Lower leg skin (tissue), 4 donors: ENCODE data around the gene JOSD1. TPM values are rescaled to one million over a fixed set of nuclear protein-coding genes. Genes with fewer than 3 reads are reported as not detected.

Experiments used
- DNase-seq, 2 donors: peaks; one replicate each; pipeline ENCODE4 v3.0.0-alpha.2; 2019; ENCODE audit warnings: low spot score in 2 of 2
- H3K4me3 ChIP-seq: fragments of 200-600 bp; sonication (generic); 2 replicates; pipeline ENCODE4 v1.5.1; 2017; ENCODE audit warnings: mild to moderate bottlenecking, low read depth; ENCODE audit not compliant: poor library complexity, severe bottlenecking
- CTCF ChIP-seq, 3 donors: fragments of 450-650 bp; IDR thresholded peaks; one replicate each; pipeline ENCODE4 v1.5.1; 2016; ENCODE audit warnings: antibody characterized with exemption in 3 of 3, mild to moderate bottlenecking in 3 of 3, moderate library complexity in 2 of 3
- POLR2A ChIP-seq, 2 donors: fragments of 450-650 bp; IDR thresholded peaks; one replicate each; pipeline ENCODE4 v1.6.1; 2016 to 2017; ENCODE audit warnings: antibody characterized with exemption in 2 of 2, mild to moderate bottlenecking in 1 of 2, moderate library complexity in 1 of 2
- WGBS, 2 donors: methylation state at CpG; one replicate each; pipeline ENCODE4 v1.1.5; 2018; 5-methylcytosine and 5-hydroxymethylcytosine counted together
- intact Hi-C: fragments of 100-400 bp; cut with DNase I; formaldehyde crosslinking; loops from one replicate; pipeline ENCODE4 v1.15.0; 2023; ENCODE audit warnings: low total_unique reads
- total RNA-seq, 4 donors: library from RNA; depleted of rRNA; stranded (reverse); fragments of >200 nt; gene quantifications; one replicate each; pipeline ENCODE4 v1.1.0, GENCODE V29; 2016

The JOSD1 gene
- total RNA-seq, 4 donors from 2014 or later, result 52.0 to 90.6 (median 68.0) TPM

- peak overlapping the region; percentile 97 for H3K4me3 ChIP-seq
- 8 to 10% methylated on average over 16 of the region's 16 CpGs for WGBS, 2 donors
- no peak for TF ChIP-seq CTCF (IDR thresholded peaks at IDR 0.05)
- no peak for TF ChIP-seq POLR2A (IDR thresholded peaks at IDR 0.05)
- intact Hi-C loops, result no loop called here
- no peak for DNase-seq
Measured at GRCh38 chr22:38657045-38657909, 43.5 kb downstream of the JOSD1 start.

GRCh38 chr22:38656256-38657044 lies 44.3 kb downstream of the JOSD1 start, which contains the start of the genes CBY1 and FAM227A:
Gene CBY1, plus strand, starts transcription at chr22:38656638. Its CDS starts 11,417 bp downstream, at chr22:38668055.
Gene FAM227A, minus strand, starts transcription at chr22:38656392. Its CDS starts 6,224 bp downstream, at chr22:38650168.
- H3K4me3 ChIP-seq, result peak within 1 kb of the TSS; percentile 97
- peak; percentile 76 to 96 for DNase-seq
- WGBS, 2 donors, result 0% methylated on average over 43 to 63 of the region's 66 CpGs
- intact Hi-C loops, result no loop called here
- TF ChIP-seq POLR2A (IDR thresholded peaks at IDR 0.05) (peak in 1 of 2 donors; percentile 42), CTCF (IDR thresholded peaks at IDR 0.05) (no peak)

GRCh38 chr22:38655519-38656255 lies 45.1 kb downstream of the JOSD1 start:
- no peak for DNase-seq
- peak overlapping the region; percentile 97 for H3K4me3 ChIP-seq
- no peak for TF ChIP-seq POLR2A (IDR thresholded peaks at IDR 0.05)
- TF ChIP-seq CTCF (IDR thresholded peaks at IDR 0.05), result no peak
- intact Hi-C loops, result no loop called here
- WGBS, 2 donors, result 7% methylated on average over 19 to 22 of the region's 22 CpGs

- intact Hi-C loops, result no loop called here
- TF ChIP-seq CTCF (IDR thresholded peaks at IDR 0.05) (no peak), POLR2A (IDR thresholded peaks at IDR 0.05) (no peak)
- 94 to 95% methylated on average over 8 of the region's 8 CpGs for WGBS, 2 donors
- H3K4me3 ChIP-seq, result no peak overlapping the region
- DNase-seq, result no peak
Measured at GRCh38 chr22:38653741-38654140, 47.0 kb downstream of the JOSD1 start.

GRCh38 chr22:38652859-38653258 lies 47.9 kb downstream of the JOSD1 start:
- no peak for DNase-seq
- TF ChIP-seq CTCF (IDR thresholded peaks at IDR 0.05) (no peak), POLR2A (IDR thresholded peaks at IDR 0.05) (no peak)
- intact Hi-C loops, result no loop called here
- H3K4me3 ChIP-seq, result no peak overlapping the region
